ENCODE measurements around the gene JOSD2. TPM values are rescaled to one million over a fixed set of nuclear protein-coding genes. Genes with fewer than 3 reads are reported as not detected.

The JOSD2 gene
- total RNA-seq, 1 donor from 2014 or later, result 33.6 TPM

DNA sequence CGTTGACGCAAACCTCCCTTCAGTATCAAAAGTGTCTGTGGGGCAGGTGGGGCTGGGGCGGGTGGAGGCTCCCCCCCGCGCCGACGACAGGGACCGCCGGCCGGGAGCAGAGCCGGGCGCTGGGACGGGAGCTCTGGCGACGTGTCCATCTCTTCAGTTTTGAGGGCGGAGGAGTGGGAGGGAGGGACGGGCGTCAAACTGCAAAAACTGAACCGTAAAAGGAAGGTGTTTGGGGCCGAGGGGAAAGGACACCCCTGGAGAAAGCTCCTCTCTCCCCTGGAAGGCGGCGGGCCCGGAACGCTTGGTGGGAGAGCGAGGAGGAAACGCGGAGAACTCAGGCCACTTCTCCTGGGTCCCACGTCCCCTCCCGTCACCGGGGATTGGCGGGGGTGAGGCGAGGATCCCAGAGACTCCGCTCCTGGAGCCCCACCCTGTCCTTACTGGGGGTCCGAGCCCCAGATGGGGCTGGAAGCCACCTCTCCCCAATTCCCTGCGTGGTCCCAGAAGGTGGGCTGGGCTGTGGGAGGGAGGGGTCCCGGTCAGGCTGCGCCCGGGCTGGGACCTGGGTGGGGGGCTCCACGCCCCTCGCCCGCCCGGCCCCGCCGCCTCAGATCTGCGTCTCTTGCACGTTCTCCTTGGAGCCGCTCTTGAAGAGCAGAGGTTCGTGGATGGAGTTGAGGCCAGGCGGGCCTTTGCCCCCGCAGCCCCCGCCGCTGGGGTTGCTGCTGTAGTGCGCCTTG lies 6.1 kb upstream of the JOSD2 start:
- ATAC-seq (no peak), DNase-seq (ENCODE audit: low spot score) (no peak)
- intact Hi-C loops (cut with DNase I), result no loop called here

DNA sequence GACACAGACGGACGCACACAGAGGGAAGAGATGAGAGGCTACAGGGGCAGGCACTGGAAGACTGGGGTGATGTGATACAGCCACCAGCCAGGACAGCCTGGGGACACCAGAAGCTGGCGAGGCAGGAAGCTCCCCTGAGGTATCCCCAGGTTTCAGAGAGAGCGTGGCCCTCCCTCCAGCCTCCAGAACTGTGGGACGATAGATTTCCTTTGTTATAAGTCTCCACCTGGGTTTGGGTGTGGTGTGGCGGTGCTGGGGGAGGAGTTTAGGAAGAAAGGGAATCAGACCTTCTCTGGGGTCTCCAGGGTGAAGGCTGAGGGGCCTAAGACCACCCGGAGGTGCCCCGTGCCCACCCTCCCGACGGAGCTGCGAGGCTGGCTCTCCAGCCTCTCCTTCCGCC lies 5.5 kb upstream of the JOSD2 start:
- DNase-seq (ENCODE audit: low spot score), result no peak
- intact Hi-C loops (cut with DNase I), result no loop called here

DNA sequence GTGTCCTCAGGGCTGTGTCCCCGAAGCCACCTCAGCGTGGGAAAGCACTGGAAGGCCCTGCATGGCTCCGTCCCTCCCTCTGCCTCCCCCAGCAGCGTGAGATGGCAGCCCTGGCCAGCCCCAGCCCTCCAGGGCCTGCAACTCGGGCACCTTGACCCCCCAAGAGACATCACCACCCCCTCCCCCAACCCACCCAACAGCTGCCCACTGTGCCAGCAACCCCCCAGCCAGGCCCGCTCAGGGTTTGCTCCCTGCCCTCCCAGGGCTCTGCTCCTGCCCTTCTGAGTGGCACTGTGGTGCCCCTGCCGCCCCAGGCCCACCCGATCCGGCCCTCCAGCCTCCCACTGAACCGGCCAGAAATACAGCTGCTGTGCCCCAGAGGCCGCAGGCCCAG lies 4.2 kb upstream of the JOSD2 start:
- intact Hi-C loops (cut with DNase I), result no loop called here
- ATAC-seq (no peak), DNase-seq (ENCODE audit: low spot score) (no peak)

More for the DNA sequence above, 5.5 kb upstream of the JOSD2 start:
- ATAC-seq, result no peak

DNA sequence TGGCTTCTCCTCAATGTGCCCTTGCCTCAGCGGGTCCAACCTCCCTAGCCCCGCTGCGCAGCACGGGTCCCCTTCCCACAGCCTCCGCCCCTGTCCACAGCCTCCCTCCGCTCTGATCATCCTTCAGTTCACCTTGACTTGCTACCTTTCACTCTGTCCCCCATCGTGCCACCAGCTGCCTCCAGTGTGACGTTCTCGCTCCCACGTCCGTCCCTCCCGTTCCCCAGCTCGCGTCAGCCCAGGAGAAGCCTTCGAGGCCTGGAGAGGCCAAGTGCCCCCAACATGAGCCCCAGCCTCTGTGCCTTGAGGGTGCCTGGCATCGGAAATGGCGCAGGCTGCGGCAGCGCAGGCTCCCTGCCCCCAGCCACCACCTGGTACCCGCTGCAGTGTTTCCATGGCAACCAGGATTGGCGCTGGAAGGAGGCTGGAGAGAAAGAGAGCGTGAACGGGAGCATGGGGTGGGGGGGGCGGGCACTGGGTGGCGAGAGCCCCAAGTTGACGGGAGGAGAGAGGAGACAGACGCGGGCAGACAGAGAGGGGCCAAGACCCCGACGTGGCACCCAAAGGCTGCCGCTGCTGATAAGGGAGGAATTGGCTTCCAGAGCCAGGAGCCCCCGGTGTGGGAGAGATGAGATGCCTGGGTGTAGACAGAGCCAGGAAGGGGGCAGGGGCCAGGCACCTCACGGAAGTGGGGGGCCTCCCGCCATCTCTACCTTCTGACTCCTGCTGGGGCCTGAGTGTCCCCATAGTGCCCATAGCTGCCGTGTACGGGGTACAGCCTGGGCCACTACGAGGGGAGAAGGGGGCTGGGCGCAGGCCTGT lies 3.6 kb upstream of the JOSD2 start:
- intact Hi-C loops (cut with DNase I), result no loop called here
- no peak for DNase-seq (ENCODE audit: low spot score)
- ATAC-seq, result no peak

DNA sequence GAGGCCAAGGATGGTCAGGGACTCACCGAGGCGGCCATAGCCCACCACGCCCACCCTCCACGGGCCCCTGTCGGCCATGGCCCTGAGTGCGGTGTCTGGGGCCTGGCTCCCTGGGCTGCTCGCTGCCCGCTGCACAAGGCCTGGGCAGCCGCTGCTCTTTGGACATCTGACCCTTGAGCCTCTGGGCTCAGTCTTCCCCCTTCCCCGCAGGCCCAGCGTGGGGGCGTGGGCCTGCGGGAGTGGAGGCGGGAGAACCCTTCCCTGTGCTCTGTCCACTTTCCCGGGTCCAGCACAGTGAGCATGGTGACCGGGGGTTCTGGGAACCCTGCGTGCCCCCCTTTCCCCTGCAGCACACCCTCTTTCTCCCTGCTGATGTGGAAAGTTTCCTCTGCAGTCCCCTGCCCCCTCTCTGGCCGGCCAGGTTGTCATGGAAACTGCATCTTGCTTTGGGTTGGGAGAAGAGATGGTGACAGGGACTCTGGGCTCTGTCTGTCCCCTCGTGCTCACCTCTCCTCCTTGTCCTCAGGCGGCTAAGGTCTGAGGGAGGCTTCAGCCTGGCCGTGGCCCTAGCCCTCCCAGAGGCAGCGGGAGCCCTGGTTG lies 2.9 kb upstream of the JOSD2 start, which contains the start of gene ASPDH:
Gene ASPDH (minus strand): TSS at position 168 of the 600 bp plus-strand sequence. CDS start 90 bp downstream, at position 78.
- DNase-seq (ENCODE audit: low spot score) (no peak), ATAC-seq (no peak)
- intact Hi-C loops (cut with DNase I), result no loop called here

DNA sequence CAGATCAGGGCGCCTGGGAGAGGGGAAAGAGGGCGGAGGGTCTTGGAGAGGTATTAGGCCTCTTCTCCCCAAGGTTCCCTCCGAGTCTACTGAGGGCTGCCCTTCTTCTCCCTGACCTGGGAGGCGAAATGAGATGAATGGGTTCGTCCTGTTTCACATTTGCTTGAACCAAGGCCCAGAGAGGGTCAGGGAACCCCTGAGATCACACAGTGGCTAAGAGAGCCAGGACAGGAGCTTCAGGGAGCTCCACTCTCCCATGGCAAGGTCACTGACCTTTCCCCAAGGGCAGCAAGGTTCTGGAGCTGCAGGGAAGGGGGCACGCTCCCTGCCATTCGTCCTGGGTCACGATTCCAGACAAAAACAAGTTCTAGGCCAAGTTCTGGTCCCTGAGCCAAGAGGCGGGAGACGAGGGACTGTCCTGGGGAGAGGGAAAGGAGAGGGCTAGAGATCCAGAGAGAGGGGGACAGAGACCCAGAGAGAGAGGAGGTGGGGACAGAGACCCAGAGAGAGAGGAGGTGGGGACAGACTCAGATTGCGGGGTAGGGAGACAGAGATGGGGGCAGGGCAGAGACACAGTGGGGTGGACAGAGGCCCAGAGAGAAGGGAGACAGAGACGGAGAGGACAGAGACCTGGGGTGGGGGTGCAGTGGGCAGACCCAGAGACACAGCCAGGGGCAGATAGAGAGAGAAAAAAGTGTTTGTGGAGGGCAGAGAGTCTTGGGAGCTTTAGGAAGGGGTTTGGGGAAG lies 2.2 kb upstream of the JOSD2 start:
- DNase-seq (ENCODE audit: low spot score), result no peak
- no peak for ATAC-seq
- intact Hi-C loops (cut with DNase I), result no loop called here

DNA sequence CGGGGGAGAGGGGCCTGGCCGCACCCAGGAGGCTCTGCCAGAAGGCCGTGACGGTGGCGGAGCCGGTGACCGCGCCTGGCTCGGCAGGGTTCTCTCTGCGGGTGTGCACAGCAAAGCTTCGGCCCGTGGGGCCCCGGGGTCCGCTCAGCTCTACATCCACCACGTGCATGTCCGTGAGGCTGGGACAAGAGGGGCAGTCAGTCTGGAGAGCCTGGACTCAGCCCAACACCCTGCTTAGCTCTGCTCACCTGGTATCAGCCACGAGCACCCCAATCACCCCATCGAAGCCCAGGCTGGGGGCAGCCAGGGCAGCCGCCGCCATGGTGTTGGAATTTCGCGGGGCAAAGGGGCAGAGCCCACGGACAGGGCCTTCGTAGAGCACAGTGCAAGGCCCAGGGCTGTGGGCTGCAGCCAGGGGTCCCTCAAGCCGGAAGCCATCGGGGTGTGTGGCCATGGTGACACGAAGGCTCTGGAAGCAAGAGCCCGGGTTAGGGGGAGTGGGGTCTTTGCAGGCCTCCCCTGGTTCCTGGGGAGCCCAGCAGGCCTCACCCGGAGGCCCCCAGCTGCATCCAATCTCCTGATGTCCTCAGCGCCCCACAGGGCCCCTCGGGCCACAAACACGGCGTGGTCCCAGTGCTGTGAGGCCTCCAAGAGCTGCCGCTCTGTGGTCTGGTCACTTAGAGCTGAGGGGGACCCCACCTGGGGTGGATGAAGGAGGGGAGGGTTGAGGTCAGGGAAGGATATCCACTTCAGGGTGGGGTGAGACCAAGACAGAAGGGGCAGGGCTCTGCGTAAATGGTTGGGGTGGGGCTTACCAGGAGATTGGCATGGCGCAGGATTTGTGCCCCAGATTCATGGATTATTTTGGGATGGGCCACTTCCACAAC lies 1.4 kb upstream of the JOSD2 start:
- no peak for ATAC-seq
- DNase-seq (ENCODE audit: low spot score), result no peak
- intact Hi-C loops (cut with DNase I), result no loop called here

DNA sequence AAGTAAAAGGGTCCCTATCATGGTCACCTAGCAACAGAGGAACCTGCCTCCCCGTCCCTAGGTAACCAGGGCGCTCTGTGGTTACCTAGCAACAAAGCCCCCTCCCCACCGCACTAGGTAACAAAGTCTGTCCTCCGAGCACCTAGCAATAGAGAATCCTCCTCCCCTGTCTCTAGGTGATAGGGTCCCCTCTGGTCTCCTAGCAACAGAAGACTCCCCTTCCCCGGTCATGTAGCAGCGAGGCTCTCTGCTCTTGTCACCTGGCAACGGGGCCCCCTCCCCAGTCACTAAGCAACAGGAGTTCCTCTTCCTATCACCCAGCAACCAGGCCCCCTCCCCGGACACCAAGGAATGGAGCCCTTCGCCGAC lies 307 bp downstream of the JOSD2 start:
- DNase-seq (ENCODE audit: low spot score), result no peak
- intact Hi-C loops (cut with DNase I), result no loop called here
- ATAC-seq, result no peak

DNA sequence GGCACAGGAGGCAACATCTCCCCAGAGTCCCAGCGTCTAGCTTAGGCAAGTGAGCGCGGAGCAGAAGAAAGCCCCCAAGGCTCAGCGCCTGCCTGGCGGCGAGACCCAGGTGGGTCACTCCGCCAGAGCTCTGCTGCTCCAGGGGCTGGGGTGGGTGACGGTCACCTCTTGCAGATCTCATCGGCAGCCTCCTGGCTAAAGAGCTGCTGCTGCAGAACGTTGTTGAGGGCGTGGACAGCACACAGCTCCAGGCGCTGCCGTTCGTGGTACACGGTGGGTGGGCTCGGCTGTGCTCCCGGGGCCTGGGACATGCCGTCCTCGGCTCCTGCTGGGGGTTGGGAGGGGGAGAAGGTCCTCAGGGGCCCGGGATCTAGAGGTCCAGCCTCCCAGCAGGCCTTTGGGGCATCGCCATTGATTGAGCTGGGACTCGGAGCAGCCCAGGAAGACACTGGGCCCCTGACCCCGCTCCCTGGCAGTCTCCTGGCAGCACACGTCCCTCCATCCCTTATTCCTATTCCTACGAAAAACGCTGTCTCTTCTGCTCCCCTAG lies 795 bp downstream of the JOSD2 start:
- ATAC-seq (no peak), DNase-seq (ENCODE audit: low spot score) (no peak)
- intact Hi-C loops (cut with DNase I), result no loop called here

DNA sequence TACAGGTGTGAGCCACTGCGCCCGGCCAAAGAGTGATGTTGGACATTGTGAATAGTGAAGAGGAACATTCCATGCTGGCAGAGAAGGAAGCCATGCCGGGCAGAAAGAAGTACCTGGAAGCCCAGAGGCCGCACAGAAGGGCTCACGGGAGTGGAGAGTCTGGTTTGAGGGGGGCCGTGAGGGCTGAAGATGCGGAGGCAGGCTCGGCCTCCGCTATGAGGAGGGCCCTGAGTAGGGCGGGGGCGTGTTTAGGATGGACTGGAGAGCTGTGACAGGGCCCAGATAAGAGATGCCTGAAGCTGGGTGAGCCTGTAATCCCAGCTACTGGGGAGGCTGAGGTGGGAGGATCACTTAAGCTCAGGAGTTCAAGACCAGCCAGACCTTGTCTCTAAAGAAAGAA lies 1.6 kb downstream of the JOSD2 start:
- DNase-seq (ENCODE audit: low spot score) (no peak), ATAC-seq (no peak)
- intact Hi-C loops (cut with DNase I), result no loop called here

DNA sequence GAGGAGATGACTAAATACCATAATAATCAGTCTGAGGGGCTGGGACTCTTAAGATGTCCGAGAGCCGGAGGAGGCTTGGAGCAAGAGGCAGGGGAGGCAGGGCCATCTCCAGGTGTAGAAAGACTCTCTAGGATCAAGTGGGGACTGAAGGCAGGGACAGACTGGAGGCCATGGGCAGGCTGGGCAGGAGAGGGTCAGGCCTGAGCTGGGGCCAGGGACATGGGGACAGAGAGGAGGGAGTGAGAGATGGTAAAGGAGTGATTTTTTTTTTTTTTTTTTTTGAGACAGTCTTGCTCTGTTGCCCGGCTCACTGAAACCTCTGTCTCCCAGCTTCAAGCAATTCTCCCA lies 2.2 kb downstream of the JOSD2 start:
- ATAC-seq (no peak), DNase-seq (ENCODE audit: low spot score) (no peak)
- intact Hi-C loops (cut with DNase I), result no loop called here

DNA sequence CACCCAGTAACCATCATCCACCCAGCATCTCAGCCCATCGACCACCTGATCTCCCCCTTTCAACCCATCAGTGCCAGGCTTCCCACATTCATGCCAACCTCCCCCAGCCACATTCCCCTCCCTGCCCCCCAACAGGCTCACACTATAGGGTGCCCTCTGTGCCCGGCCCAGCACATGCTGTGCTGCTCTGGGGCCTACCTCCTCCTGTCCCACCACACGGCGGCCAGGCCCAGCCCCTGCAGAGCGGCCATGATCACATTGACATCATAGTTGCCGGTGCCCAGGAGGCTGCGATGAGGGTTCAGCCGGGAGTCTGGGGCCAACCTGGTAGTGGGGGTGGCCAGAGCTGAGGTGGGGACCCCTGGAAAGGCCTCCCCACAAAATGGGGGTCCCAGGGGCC lies 3.6 kb downstream of the JOSD2 start:
- no peak for DNase-seq (ENCODE audit: low spot score)
- no peak for ATAC-seq
- intact Hi-C loops (cut with DNase I), result no loop called here

DNA sequence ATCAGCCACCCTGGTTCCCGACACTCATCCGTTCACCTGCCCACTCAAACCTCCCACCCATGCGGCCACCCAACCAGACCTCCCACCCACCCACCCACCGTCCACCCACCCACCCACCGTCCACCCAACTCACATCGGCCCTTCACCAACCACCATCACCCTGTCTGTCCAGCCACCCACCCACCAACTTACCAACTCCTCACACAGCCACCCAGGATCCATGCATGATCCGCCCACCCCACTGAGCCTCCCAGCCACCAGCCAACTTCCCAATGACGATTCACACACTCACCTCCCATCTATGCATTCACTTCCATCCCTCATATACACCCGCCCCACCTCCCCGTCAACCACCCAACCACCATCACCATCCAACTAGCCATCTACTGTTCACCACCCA lies 4.3 kb downstream of the JOSD2 start:
- ATAC-seq (no peak), DNase-seq (ENCODE audit: low spot score) (no peak)
- intact Hi-C loops (cut with DNase I), result no loop called here

DNA sequence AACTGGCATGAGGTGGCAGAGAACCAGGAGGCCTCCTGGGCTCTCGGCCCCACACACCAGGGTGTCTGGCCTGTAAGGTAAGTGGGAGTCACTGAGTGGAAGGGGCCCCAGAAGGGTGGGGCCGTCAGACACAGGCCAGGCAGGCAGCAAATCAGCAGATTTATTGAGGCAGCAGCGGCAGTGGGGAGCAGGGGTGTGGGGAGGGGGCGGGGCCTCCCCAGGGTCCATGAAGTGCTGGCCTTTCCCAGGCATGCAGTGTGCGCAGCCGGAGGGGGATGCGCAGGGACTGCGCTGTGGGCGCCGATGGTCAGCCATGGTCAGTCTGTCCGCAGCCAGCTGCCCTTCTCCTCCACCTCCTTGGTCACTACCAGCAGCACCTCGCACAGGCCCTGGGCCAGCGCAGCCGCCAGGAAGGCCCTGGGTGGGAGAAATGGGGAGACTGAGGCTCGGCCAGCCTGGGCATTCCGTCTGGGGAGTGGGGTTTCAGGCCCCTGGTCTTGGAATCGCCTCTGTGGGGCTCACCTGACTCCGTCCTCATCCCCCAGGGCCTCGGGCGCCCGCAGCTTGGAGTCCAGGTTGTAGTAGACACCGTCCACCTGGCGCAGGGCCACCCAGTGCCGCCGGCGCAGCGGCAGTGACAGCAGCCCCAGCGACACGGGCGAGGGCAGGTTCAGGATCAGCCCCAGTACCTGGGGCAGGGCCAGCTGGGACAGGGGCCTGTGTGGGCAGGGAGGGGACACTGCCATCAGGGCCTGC lies 5.0 kb downstream of the JOSD2 start:
- no peak for ATAC-seq
- intact Hi-C loops (cut with DNase I), result no loop called here
- DNase-seq (ENCODE audit: low spot score), result no peak

DNA sequence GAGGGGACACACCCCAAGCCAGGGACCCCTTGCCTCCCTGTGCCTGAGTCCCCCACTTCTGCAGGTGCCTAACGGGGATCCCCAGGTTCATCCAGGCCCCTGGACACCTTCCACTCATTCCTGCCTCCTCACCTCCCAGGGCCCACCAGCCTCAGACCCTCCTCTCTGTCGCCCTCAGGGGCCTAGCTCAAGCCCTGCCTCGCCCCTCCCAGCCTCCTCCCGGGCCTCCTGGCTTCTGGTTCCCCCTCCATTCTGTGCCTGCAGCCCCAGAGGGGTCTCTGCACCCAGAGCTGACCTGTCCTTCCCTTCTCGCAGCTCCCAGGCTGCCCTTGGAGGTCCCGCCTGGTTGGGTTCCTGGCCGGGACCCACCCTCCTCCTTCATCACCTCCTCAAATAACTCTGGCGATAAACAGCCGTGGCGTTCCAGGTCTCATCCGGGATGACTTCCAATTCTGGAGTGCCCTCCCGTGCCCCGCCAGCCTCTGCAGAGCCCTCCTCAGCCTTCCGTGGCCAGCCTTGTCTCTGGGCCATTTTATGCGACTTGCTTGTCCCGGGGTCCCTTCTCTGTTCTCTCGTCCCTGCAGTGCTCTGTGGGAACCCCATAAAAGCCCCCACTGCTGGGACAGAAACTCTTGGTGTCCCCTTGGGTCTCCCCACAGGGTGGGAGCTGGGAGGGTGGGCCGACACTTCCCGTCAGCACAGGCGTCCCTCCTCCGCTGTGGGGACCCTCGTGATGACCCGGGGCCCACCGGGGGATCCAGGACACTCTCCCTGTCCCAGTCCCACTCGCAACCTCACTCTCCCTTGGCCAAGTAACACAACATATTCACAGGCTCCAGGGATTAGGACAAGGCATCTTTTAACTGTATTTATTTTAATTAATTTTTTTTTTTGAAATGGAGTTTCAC lies 9.2 kb downstream of the JOSD2 start:
- intact Hi-C loops (cut with DNase I), result no loop called here

DNA sequence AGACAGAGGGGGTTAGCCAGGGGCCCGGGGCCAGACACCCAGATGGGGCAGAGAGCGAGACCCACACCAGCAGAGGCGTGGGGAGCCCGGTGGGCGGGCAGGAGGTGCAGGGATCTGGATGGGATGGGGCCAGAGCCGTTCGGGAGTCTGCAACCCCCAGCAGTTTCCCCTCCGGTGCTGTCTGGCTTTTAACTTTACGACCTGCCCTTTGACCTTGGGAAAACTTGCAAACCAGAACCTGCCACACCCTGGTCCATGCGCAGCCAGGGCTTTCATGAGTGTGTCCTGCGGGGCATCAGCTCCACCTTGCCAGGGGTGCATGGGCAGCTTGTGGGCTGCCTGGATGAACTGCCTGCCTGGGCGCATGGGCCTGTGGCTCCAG lies 9.8 kb downstream of the JOSD2 start:
- DNase-seq (ENCODE audit: low spot score), result no peak
- ATAC-seq, result no peak
- intact Hi-C loops (cut with DNase I), result no loop called here

More for the DNA sequence above, 9.2 kb downstream of the JOSD2 start:
- peak; percentile 7 for ATAC-seq
- DNase-seq (ENCODE audit: low spot score), result no peak

DNA sequence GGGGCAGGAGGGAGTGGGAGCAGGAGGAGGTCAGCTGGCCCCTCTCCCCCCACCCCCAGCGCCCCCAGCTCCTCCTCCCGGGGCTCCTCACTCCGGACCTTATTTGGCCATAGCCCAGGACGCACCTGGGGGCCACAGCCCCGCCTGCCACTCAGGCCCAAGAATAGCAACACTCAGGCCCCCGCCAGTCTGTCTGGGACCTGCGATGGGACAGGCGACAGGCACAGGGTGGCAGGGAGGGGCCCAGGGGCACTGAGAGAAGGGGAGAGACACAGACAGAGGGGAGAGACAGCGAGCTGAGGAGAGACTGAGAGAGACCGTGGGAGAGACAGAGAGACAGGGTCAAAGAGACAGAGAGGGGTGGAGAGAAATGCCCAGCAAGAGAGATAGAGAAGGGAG lies 10.2 kb downstream of the JOSD2 start:
- intact Hi-C loops (cut with DNase I), result no loop called here
- no peak for DNase-seq (ENCODE audit: low spot score)
- no peak for ATAC-seq
